ENCODE measurements around the gene AOC2.

AOC2 gene

GRCh38 chr17:42798383-42799380 is 45.7 kb upstream of the AOC2 start, which contains the start of the genes CNTD1 and COA3:
CNTD1 (plus strand) TSS chr17:42798861; CDS start chr17:42799068, 207 bp downstream.
COA3 (minus strand) TSS chr17:42798704; CDS start chr17:42798681, 23 bp downstream.
- peak within 1 kb of the TSS; percentile 88 for H3K9ac ChIP-seq (ENCODE audit: low read depth, low read length, poor library complexity, severe bottlenecking)
- TF ChIP-seq CTCF (conservative IDR thresholded peaks at IDR 0.05; ENCODE audit: low read length) (no peak), EZH2phosphoT487 (IDR thresholded peaks at IDR 0.05; ENCODE audit: borderline replicate concordance) (no peak)
- no peaks in the 10 kb centered on the region for H3K9me2 ChIP-seq (replicated peaks; ENCODE audit: low read depth, low read length)
- H3K79me2 ChIP-seq (ENCODE audit: insufficient read depth, low read length) = peaks cover 20% of the 10 kb centered on the region
- peaks cover 12% of the 10 kb centered on the region for H3K4me1 ChIP-seq (ENCODE audit: insufficient read depth, low read length, poor library complexity, severe bottlenecking)
- no peaks in the 10 kb centered on the region for H3K9me3 ChIP-seq (ENCODE audit: insufficient read depth, low read depth, low read length)
- H3K4me2 ChIP-seq (ENCODE audit: low read depth, low read length, poor library complexity, severe bottlenecking) = peak within 1 kb of the TSS; percentile 97
- H4K20me1 ChIP-seq (ENCODE audit: insufficient read depth, low read length, poor library complexity, severe bottlenecking) = no peaks in the 10 kb centered on the region
- peak within 1 kb of the TSS; percentile 88 for H3K4me3 ChIP-seq (ENCODE audit: low read length, poor library complexity, severe bottlenecking)
- H3F3A ChIP-seq (ENCODE audit: low read depth) = no peaks in the 10 kb centered on the region
- H3K36me3 ChIP-seq (ENCODE audit: insufficient read depth, low read length) = no peaks in the 10 kb centered on the region
- peak within 1 kb of the TSS; percentile 85 for H2AFZ ChIP-seq (ENCODE audit: low read length)
- no peaks in the 10 kb centered on the region for H3K27me3 ChIP-seq (ENCODE audit: insufficient read depth, low read length, poor library complexity, severe bottlenecking)

GRCh38 chr17:42803074-42803883 is 41.1 kb upstream of the AOC2 start:
- TF ChIP-seq CTCF (conservative IDR thresholded peaks at IDR 0.05; ENCODE audit: low read length) (no peak), EZH2phosphoT487 (IDR thresholded peaks at IDR 0.05; ENCODE audit: borderline replicate concordance) (no peak)
- Histone ChIP-seq H2AFZ (ENCODE audit: low read length) (no peak overlapping the region), H3K9ac (ENCODE audit: low read depth, low read length, poor library complexity, severe bottlenecking) (no peak overlapping the region), H3K36me3 (ENCODE audit: insufficient read depth, low read length) (no peaks in the 10 kb centered on the region), H3K79me2 (ENCODE audit: insufficient read depth, low read length) (peaks cover 1% of the 10 kb centered on the region; the same call in 1 of the 2 replicates), H4K20me1 (ENCODE audit: insufficient read depth, low read length, poor library complexity, severe bottlenecking) (no peaks in the 10 kb centered on the region), H3K4me1 (ENCODE audit: insufficient read depth, low read length, poor library complexity, severe bottlenecking) (no peaks in the 10 kb centered on the region), H3K9me3 (ENCODE audit: insufficient read depth, low read depth, low read length) (no peaks in the 10 kb centered on the region), H3K27me3 (ENCODE audit: insufficient read depth, low read length, poor library complexity, severe bottlenecking) (no peaks in the 10 kb centered on the region), H3K9me2 (replicated peaks; ENCODE audit: low read depth, low read length) (no peaks in the 10 kb centered on the region), H3K4me3 (ENCODE audit: low read length, poor library complexity, severe bottlenecking) (no peak overlapping the region), H3F3A (ENCODE audit: low read depth) (no peaks in the 10 kb centered on the region), H3K4me2 (ENCODE audit: low read depth, low read length, poor library complexity, severe bottlenecking) (no peak overlapping the region)

GRCh38 chr17:42804918-42805367 is 39.4 kb upstream of the AOC2 start:
- Histone ChIP-seq H3K4me1 (ENCODE audit: insufficient read depth, low read length, poor library complexity, severe bottlenecking) (no peaks in the 10 kb centered on the region), H3K36me3 (ENCODE audit: insufficient read depth, low read length) (0 out of 2 replicates have a peak, but pooled peaks cover 3% of the 10 kb centered on the region), H3K79me2 (ENCODE audit: insufficient read depth, low read length) (no peaks in the 10 kb centered on the region), H3K9ac (ENCODE audit: low read depth, low read length, poor library complexity, severe bottlenecking) (no peak overlapping the region), H3K4me3 (ENCODE audit: low read length, poor library complexity, severe bottlenecking) (no peak overlapping the region), H3K27me3 (ENCODE audit: insufficient read depth, low read length, poor library complexity, severe bottlenecking) (no peaks in the 10 kb centered on the region), H3K4me2 (ENCODE audit: low read depth, low read length, poor library complexity, severe bottlenecking) (no peak overlapping the region), H3K9me3 (ENCODE audit: insufficient read depth, low read depth, low read length) (no peaks in the 10 kb centered on the region), H3K9me2 (replicated peaks; ENCODE audit: low read depth, low read length) (no peaks in the 10 kb centered on the region), H3F3A (ENCODE audit: low read depth) (no peaks in the 10 kb centered on the region), H2AFZ (ENCODE audit: low read length) (no peak overlapping the region), H4K20me1 (ENCODE audit: insufficient read depth, low read length, poor library complexity, severe bottlenecking) (no peaks in the 10 kb centered on the region)
- TF ChIP-seq EZH2phosphoT487 (IDR thresholded peaks at IDR 0.05; ENCODE audit: borderline replicate concordance) (no peak), CTCF (conservative IDR thresholded peaks at IDR 0.05; ENCODE audit: low read length) (no peak)
